GM23248 (cell line): ENCODE results near the gene NT5C1B. TPM values are rescaled to one million over a fixed set of nuclear protein-coding genes. Genes with fewer than 3 reads are reported as not detected.

ENCODE experiments used
- DNase-seq: peaks from one replicate; pipeline ENCODE4 v3.0.0-alpha.2; 2015
- H2AFZ ChIP-seq: fragments of 200-600 bp; sonication (generic); 2 replicates; pipeline ENCODE4 v1.6.1; 2016; ENCODE audit warnings: antibody characterized with exemption
- H3F3A ChIP-seq: fragments of 200-600 bp; sonication (generic); 2 replicates; pipeline ENCODE4 v1.6.1; 2016; ENCODE audit warnings: mild to moderate bottlenecking, antibody characterized with exemption, mixed run types; ENCODE audit not compliant: insufficient read depth
- H3K27ac ChIP-seq: fragments of 200-600 bp; sonication (generic); 2 replicates; pipeline ENCODE4 v1.5.1; 2016; ENCODE audit warnings: mild to moderate bottlenecking
- H3K27me3 ChIP-seq: fragments of 200-600 bp; sonication (generic); replicated peaks from 2 replicates; pipeline ENCODE4 v1.6.1; 2016; ENCODE audit warnings: mild to moderate bottlenecking; ENCODE audit not compliant: insufficient read depth
- H3K36me3 ChIP-seq: fragments of 200-600 bp; sonication (generic); 2 replicates; pipeline ENCODE4 v1.6.1; 2016; ENCODE audit warnings: low read depth, mild to moderate bottlenecking
- H3K4me1 ChIP-seq: fragments of 200-600 bp; sonication (generic); 2 replicates; pipeline ENCODE4 v1.6.1; 2016; ENCODE audit warnings: mild to moderate bottlenecking; ENCODE audit not compliant: insufficient read depth
- H3K4me2 ChIP-seq: fragments of 200-600 bp; sonication (generic); one replicate; pipeline ENCODE4 v1.6.1; 2016; ENCODE audit warnings: mild to moderate bottlenecking; ENCODE audit not compliant: unreplicated experiment
- H3K4me3 ChIP-seq: fragments of 200-600 bp; sonication (generic); 2 replicates; pipeline ENCODE4 v1.5.1; 2016; ENCODE audit warnings: mild to moderate bottlenecking
- H3K79me2 ChIP-seq: fragments of 200-600 bp; sonication (generic); 2 replicates; pipeline ENCODE4 v1.6.1; 2016; ENCODE audit warnings: mild to moderate bottlenecking; ENCODE audit not compliant: insufficient read depth
- H3K9ac ChIP-seq: fragments of 200-600 bp; sonication (generic); 2 replicates; pipeline ENCODE4 v1.6.1; 2016; ENCODE audit warnings: mild to moderate bottlenecking
- H3K9me2 ChIP-seq: fragments of 200-600 bp; sonication (generic); 2 replicates; pipeline ENCODE4 v1.6.1; 2016; ENCODE audit warnings: mixed run types, mild to moderate bottlenecking, moderate library complexity; ENCODE audit not compliant: insufficient read depth
- H3K9me3 ChIP-seq: fragments of 200-600 bp; sonication (generic); one replicate; pipeline ENCODE4 v1.6.1; 2017; ENCODE audit warnings: low read depth
- H4K20me1 ChIP-seq: fragments of 200-600 bp; sonication (generic); 2 replicates; pipeline ENCODE4 v1.6.0; 2016; ENCODE audit not compliant: insufficient read depth
- EZH2 ChIP-seq: fragments of 200-600 bp; sonication (generic); IDR thresholded peaks from 2 replicates; pipeline ENCODE4 v1.6.1; 2018; ENCODE audit warnings: antibody characterized with exemption, mild to moderate bottlenecking; ENCODE audit not compliant: insufficient read depth, poor library complexity, severe bottlenecking
- EZH2phosphoT487 ChIP-seq: fragments of 200-600 bp; sonication (generic); IDR thresholded peaks from 2 replicates; pipeline ENCODE4 v1.6.1; 2018; ENCODE audit warnings: antibody characterized with exemption, moderate library complexity, mild to moderate bottlenecking, low read depth; ENCODE audit not compliant: insufficient read depth
- WGBS, 2 experiments: methylation state at CpG; one replicate each; pipeline ENCODE4 v1.1.6; 2015 to 2017; ENCODE audit warnings: low lambda C conversion rate in 2 of 2, low coverage in 1 of 2; ENCODE audit errors: missing lambda C conversion rate in 2 of 2; 5-methylcytosine and 5-hydroxymethylcytosine counted together
- in situ Hi-C: fragments of 300-500 bp; cut with MboI; formaldehyde crosslinking; loops from 2 replicates; pipeline ENCODE4 v1.15.0; 2020
- polyA plus RNA-seq: library from polyadenylated mRNA; unstranded; fragments of >200 nt; fragmentation: Nextera tagmentation; extraction: Ambion mirVana; gene quantifications from 2 replicates; pipeline ENCODE4 v1.2.1, GENCODE V29; 2016
- total RNA-seq: library from RNA; depleted of rRNA; stranded (reverse); fragments of >200 nt; shearing (Covaris generic); gene quantifications from 2 replicates; pipeline ENCODE4 v1.2.3, GENCODE V29; 2014

NT5C1B gene
- total and polyA plus RNA-seq, 2 experiments from 2014 or later, result 0.88 TPM; not detected in 1

GRCh38 chr2:18584608-18584954 lies 4.8 kb downstream of the NT5C1B start:
- H3K9me3 ChIP-seq, result peaks cover 1% of the 10 kb centered on the region
- H3K4me2 ChIP-seq, result no peak overlapping the region
- H3K27me3 ChIP-seq, result no peaks in the 10 kb centered on the region
- in situ Hi-C loops, result no loop called here
- no peaks in the 10 kb centered on the region for H3K79me2 ChIP-seq
- no peaks in the 10 kb centered on the region for H3F3A ChIP-seq
- no peaks in the 10 kb centered on the region for H3K9me2 ChIP-seq
- no peak for TF ChIP-seq EZH2
- no peak for TF ChIP-seq EZH2phosphoT487
- no peak overlapping the region for H3K9ac ChIP-seq
- WGBS, 2 experiments, result 96 to 98% methylated on average over 17 to 32 of the region's 32 CpGs
- H2AFZ ChIP-seq, result no peak overlapping the region
- H4K20me1 ChIP-seq, result no peaks in the 10 kb centered on the region
- H3K4me3 ChIP-seq, result no peak overlapping the region
- peaks cover 15% of the 10 kb centered on the region for H3K4me1 ChIP-seq
- no peak for DNase-seq
- H3K36me3 ChIP-seq, result no peaks in the 10 kb centered on the region
- H3K27ac ChIP-seq, result no peak overlapping the region

DNA sequence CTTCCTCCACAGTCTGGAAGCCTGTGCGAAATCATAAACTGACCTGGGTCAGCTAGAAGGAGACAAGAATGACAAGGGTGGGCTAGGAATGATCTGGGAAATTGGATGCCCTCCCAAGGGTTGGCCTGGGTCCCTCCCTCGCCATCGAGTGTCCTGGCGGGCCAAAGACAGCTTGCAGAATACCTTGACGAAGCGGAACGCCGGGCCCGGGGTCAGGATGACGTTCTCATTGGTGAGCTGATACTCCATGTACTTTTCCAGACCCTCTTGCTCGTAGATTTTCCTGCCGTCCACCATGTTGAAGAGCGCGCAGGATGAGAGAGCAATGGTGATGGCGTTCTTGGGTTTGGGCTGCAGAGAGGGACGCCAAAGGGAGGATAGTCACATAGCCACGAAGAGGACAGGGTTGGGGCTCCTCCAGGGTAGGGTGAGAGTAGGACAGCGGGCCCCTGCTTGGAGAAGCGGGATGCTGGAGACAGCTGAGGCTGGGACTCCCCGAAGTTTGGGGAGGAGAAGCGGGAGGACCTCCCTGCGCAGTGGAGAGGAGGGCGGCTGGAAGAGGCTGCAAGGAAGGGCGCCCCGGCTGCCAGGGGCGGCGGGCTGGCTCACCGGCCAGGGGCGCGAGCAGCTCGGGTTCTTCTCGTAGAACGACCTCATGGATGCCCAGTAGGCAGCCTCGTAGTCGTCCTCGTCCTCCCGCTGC lies 5.3 kb downstream of the NT5C1B start:
- no peaks in the 10 kb centered on the region for H3K36me3 ChIP-seq
- TF ChIP-seq EZH2phosphoT487 (no peak), EZH2 (no peak)
- H3K4me2 ChIP-seq, result no peak overlapping the region
- H3K27me3 ChIP-seq, result no peaks in the 10 kb centered on the region
- DNase-seq, result no peak
- no peaks in the 10 kb centered on the region for H3K9me2 ChIP-seq
- in situ Hi-C loops, result no loop called here
- H4K20me1 ChIP-seq, result no peaks in the 10 kb centered on the region
- no peak overlapping the region for H3K4me3 ChIP-seq
- no peaks in the 10 kb centered on the region for H3K79me2 ChIP-seq
- H3K9me3 ChIP-seq, result peaks cover 3% of the 10 kb centered on the region
- WGBS, 2 experiments, result 95 to 96% methylated on average over 36 to 37 of the region's 37 CpGs
- no peak overlapping the region for H3K27ac ChIP-seq
- no peak overlapping the region for H2AFZ ChIP-seq
- H3K4me1 ChIP-seq, result peaks cover 15% of the 10 kb centered on the region
- H3K9ac ChIP-seq, result no peak overlapping the region
- H3F3A ChIP-seq, result no peaks in the 10 kb centered on the region

- Histone ChIP-seq H4K20me1 (no peaks in the 10 kb centered on the region), H3K79me2 (no peaks in the 10 kb centered on the region), H3K27ac (no peak overlapping the region), H3K4me1 (peaks cover 6% of the 10 kb centered on the region; the same call in 1 of the 2 replicates), H3K9me3 (peaks cover 8% of the 10 kb centered on the region), H3F3A (peaks cover 7% of the 10 kb centered on the region; the same call in 1 of the 2 replicates), H3K27me3 (no peaks in the 10 kb centered on the region), H3K9ac (no peak overlapping the region), H3K36me3 (peaks cover 4% of the 10 kb centered on the region; the same call in 1 of the 2 replicates), H2AFZ (no peak overlapping the region), H3K9me2 (no peaks in the 10 kb centered on the region), H3K4me2 (no peak overlapping the region), H3K4me3 (no peak overlapping the region)
- TF ChIP-seq EZH2, result no peak
- TF ChIP-seq EZH2phosphoT487, result no peak
- no peak for DNase-seq
- in situ Hi-C loops, result no loop called here
- WGBS, 2 experiments, result 96 to 98% methylated on average over 3 of the region's 3 CpGs
These were observed 8.8 kb downstream of the NT5C1B start for GRCh38 chr2:18580606-18581005.

GRCh38 chr2:18578033-18578432 lies 11.3 kb downstream of the NT5C1B start:
- in situ Hi-C loops, result no loop called here

More at GRCh38 chr2:18578033-18578432, 11.3 kb downstream of the NT5C1B start:
- Histone ChIP-seq H3K9me3 (peaks cover 8% of the 10 kb centered on the region), H3K4me3 (no peak overlapping the region), H3K9me2 (no peaks in the 10 kb centered on the region), H3K4me2 (no peak overlapping the region), H4K20me1 (no peaks in the 10 kb centered on the region), H3F3A (peaks cover 7% of the 10 kb centered on the region; the same call in 1 of the 2 replicates), H3K27ac (no peak overlapping the region), H3K9ac (no peak overlapping the region), H3K79me2 (no peaks in the 10 kb centered on the region), H2AFZ (no peak overlapping the region), H3K27me3 (no peaks in the 10 kb centered on the region), H3K36me3 (peaks cover 4% of the 10 kb centered on the region; the same call in 1 of the 2 replicates), H3K4me1 (no peaks in the 10 kb centered on the region)
- peak; percentile 27 for DNase-seq
- no peak for TF ChIP-seq EZH2phosphoT487
- TF ChIP-seq EZH2, result no peak
